ENCODE results near the gene MT1G. TPM values are rescaled to one million over a fixed set of nuclear protein-coding genes. Genes with fewer than 3 reads are reported as not detected.

MT1G gene
- total RNA-seq, 1 experiment from 2014 or later, result 23.4 TPM

DNA sequence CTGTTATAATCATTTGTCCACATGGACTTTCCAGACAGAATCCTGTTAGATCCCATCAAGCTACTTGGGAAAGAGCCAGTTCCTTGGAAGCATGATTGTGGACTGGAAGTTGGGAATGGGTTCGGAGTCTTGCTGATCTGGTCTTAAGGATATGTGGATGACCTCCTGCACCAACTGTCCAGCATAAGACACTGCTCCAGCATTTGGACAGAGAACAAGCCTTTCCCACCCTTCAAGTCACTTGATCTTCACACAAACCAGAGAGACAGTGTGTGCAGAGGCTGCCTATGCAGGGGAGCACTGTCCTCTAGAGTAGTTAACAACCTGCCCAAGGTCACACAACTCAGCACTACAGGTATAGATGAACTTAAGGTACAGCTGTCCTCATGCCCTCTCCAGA, 22.0 kb downstream of the MT1G start:
- TF ChIP-seq, protein P1, sequence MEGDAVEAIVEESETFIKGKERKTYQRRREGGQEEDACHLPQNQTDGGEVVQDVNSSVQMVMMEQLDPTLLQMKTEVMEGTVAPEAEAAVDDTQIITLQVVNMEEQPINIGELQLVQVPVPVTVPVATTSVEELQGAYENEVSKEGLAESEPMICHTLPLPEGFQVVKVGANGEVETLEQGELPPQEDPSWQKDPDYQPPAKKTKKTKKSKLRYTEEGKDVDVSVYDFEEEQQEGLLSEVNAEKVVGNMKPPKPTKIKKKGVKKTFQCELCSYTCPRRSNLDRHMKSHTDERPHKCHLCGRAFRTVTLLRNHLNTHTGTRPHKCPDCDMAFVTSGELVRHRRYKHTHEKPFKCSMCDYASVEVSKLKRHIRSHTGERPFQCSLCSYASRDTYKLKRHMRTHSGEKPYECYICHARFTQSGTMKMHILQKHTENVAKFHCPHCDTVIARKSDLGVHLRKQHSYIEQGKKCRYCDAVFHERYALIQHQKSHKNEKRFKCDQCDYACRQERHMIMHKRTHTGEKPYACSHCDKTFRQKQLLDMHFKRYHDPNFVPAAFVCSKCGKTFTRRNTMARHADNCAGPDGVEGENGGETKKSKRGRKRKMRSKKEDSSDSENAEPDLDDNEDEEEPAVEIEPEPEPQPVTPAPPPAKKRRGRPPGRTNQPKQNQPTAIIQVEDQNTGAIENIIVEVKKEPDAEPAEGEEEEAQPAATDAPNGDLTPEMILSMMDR (conservative IDR thresholded peaks at IDR 0.05), result no peak
- H3K4me1 ChIP-seq (ENCODE audit: insufficient read depth, low read length), result no peaks in the 10 kb centered on the region
- no peaks in the 10 kb centered on the region for H4K20me1 ChIP-seq (ENCODE audit: control insufficient read depth, insufficient read depth, insufficient read length)
- H3K9ac ChIP-seq (ENCODE audit: extremely low read depth, insufficient read length, low read length), result no peak overlapping the region
- no peak overlapping the region for H3K4ac ChIP-seq (ENCODE audit: low read depth, low read length)
- H3K27ac ChIP-seq (ENCODE audit: insufficient read length, low read depth, low read length), result no peak overlapping the region
- H2BK12ac ChIP-seq (ENCODE audit: insufficient read length, low read depth, low read length), result no peak overlapping the region
- Mint-ChIP-seq H3K9me3 (no peaks in the 10 kb centered on the region; a peak in 1 of 5 replicates), H3K4me3 (no peak overlapping the region), H3K36me3 (ENCODE audit: insufficient read depth in 1 of 3, low read depth in 3 of 3) (no peaks in the 10 kb centered on the region), H3K27me3 (ENCODE audit: low read depth) (peaks cover 95% of the 10 kb centered on the region), H3K4me1 (peaks cover 16 to 29% of the 10 kb centered on the region in 2 experiments), H3K27ac (no peak overlapping the region)
- no peak overlapping the region for H4K8ac ChIP-seq (replicated peaks; ENCODE audit: insufficient read length, low read depth, low read length)
- no peak overlapping the region for H3K56ac ChIP-seq (ENCODE audit: insufficient read length, low read depth, low read length)
- H3K4me2 ChIP-seq (ENCODE audit: insufficient read depth, insufficient read length, low read length), result no peak overlapping the region
- H2AK5ac ChIP-seq (ENCODE audit: insufficient read length, low read length), result no peak overlapping the region
- no peaks in the 10 kb centered on the region for H3K79me1 ChIP-seq (ENCODE audit: insufficient read depth, low read depth, low read length, poor library complexity, severe bottlenecking)
- H3K27me3 ChIP-seq (ENCODE audit: insufficient read depth, low read length), result peaks cover 59% of the 10 kb centered on the region; the same call in 1 of the 2 replicates
- H3K23me2 ChIP-seq (ENCODE audit: insufficient read length, low read depth, low read length, poor library complexity, severe bottlenecking), result no peaks in the 10 kb centered on the region
- no peaks in the 10 kb centered on the region for H3K79me2 ChIP-seq (ENCODE audit: insufficient read depth, low read length)
- no peak overlapping the region for H3K23ac ChIP-seq (ENCODE audit: insufficient read length, low read depth, low read length)
- no peak overlapping the region for H2AFZ ChIP-seq (ENCODE audit: low read length)
- H2BK15ac ChIP-seq (ENCODE audit: low read depth, low read length), result no peak overlapping the region
- no peak for DNase-seq
- WGBS (ENCODE audit: extremely low coverage, insufficient read length, low lambda C conversion rate), result no CpG with 5 or more reads among the region's 1 CpG
- H3K18ac ChIP-seq (ENCODE audit: insufficient read length, low read depth, low read length), result no peak overlapping the region
- H4K5ac ChIP-seq (ENCODE audit: insufficient read length, low read depth, low read length), result no peak overlapping the region
- H4K91ac ChIP-seq (ENCODE audit: insufficient read length, low read depth, low read length), result no peak overlapping the region
- no peak overlapping the region for H2BK120ac ChIP-seq (ENCODE audit: low read depth, low read length, poor library complexity, severe bottlenecking)
- H2BK20ac ChIP-seq (ENCODE audit: low read depth, low read length, poor library complexity, severe bottlenecking), result no peak overlapping the region
- no peak overlapping the region for H3T11ph ChIP-seq (ENCODE audit: low read length)
- H3K14ac ChIP-seq (ENCODE audit: insufficient read depth, low read length), result no peak overlapping the region
- H3K9me3 ChIP-seq (ENCODE audit: control insufficient read depth, low read depth, low read length), result no peaks in the 10 kb centered on the region
- H2BK5ac ChIP-seq (ENCODE audit: insufficient read length, low read length), result no peak overlapping the region

Measured in H9 (cell line).